GM21381 (cell line): Measurements from ENCODE around the gene ARMC9.
"Not testable (repeated sequence)": the region's sequence is repeated elsewhere in the genome, so short reads cannot be mapped to it uniquely, and the experiment has no call there.

Experiments
- ATAC-seq: cut with Tn5 transposase; IDR thresholded peaks from one replicate; pipeline ENCODE4 v1.9.1; 2021; ENCODE audit warnings: mild to moderate bottlenecking, moderate library complexity; ENCODE audit not compliant: unreplicated experiment

Gene ARMC9, protein sequence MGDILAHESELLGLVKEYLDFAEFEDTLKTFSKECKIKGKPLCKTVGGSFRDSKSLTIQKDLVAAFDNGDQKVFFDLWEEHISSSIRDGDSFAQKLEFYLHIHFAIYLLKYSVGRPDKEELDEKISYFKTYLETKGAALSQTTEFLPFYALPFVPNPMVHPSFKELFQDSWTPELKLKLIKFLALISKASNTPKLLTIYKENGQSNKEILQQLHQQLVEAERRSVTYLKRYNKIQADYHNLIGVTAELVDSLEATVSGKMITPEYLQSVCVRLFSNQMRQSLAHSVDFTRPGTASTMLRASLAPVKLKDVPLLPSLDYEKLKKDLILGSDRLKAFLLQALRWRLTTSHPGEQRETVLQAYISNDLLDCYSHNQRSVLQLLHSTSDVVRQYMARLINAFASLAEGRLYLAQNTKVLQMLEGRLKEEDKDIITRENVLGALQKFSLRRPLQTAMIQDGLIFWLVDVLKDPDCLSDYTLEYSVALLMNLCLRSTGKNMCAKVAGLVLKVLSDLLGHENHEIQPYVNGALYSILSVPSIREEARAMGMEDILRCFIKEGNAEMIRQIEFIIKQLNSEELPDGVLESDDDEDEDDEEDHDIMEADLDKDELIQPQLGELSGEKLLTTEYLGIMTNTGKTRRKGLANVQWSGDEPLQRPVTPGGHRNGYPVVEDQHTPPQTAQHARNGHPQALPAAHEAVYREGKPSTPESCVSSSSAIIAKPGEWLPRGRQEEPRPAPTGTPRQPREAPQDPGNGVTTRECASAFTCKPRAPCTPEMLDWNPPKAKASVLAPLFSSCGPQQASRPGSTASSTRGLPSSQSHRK

DNA sequence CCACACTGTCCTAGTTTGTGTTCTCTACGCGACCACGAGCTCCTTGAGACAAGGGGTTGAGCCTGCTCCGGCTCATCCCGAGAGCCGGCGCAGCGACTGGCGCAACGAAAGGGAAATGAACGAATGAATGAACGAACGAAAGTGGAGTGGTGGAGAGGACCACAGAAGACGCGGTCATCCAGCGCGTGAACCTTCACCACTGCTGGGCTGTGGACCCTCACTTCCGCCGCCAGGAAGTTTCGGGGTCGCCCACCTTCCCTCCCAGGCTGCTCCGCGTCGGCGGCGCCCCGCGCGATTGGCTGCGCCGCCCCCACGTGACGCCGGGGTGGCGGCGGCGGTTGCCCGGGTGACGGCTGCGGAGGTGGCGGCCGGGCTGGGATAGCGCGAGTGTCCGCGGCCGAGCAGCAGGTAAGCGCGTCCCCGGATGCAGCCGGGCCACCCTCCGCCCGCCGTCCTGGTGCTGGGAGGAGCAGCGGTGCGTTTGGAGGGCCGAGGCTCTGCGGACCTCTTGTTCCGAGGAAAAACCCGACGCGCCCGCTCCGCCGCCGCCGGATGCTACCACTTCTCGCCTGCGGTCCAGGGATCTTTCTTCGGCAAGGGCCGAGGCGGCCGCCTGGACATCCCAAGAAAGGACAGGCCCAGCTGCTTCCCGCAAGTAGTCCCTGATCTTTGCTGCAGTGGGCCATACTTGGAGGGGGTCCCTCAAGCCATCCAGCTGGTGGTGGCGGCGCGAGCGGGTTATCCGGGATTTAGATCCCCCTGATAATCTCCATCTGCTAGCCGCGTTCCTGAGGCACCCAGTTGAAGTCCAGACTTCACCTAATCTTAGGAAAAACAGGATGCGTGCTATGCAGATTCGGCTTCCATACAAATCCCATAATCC lies at the start of gene ARMC9:
TSS of gene ARMC9 (plus strand) at position 341 of the 883 bp plus-strand sequence. CDS start 7,608 bp downstream, outside the sequence.
- peak; percentile 94 for ATAC-seq

DNA sequence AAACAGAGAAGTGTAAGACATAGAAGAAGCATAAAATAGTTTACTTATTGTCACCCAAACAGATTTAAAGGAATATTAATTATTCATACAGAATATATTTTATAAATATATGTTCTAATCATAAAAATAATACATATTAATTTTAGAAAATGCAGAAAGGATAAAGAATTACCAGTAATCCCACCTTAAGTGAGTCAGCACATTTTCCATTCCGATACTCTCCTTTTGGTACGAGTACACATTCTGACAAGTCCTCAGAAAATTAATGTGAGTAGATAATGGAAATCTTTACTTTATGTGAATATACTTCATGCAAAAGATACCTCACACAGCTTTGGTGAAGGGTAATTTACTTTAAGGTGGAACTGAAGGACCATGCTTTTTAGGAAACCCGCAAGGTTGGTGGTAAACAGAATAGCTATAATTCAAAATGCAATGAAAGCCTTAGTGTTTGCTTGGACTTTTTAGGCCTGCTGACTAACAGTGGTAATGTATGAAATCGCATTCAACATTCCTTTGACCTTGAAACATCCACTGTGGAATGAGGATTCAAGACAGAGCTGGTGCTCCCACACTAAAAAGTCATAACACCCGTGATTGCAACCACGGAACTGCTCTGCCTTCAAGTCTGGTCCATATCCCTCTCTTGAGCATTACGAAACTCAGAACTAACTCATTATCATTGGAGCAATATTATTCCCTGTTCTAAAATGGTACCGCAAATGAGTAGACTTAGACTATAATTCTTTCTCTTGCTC lies 45.5 kb upstream of the ARMC9 start:
- no peak for ATAC-seq

DNA sequence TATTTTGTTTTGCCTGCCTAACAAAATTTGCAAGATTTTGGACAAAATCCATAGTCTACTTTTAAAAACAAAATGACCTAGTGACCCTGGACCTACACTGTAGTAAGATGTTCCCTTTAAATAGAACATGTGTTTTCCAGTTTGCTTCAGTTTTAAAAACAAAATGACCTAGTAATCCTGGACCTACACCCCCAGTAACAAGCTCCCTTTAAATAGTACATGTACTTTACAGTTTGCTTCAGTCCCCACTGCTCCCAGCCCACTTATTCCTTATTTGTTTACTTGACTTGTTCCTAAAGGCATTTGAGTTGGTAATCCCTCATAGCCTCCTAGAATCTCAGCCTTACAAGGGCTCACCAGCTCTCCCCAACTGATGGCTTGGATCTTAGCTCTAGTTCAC lies 39.1 kb upstream of the ARMC9 start:
- no peak for ATAC-seq

DNA sequence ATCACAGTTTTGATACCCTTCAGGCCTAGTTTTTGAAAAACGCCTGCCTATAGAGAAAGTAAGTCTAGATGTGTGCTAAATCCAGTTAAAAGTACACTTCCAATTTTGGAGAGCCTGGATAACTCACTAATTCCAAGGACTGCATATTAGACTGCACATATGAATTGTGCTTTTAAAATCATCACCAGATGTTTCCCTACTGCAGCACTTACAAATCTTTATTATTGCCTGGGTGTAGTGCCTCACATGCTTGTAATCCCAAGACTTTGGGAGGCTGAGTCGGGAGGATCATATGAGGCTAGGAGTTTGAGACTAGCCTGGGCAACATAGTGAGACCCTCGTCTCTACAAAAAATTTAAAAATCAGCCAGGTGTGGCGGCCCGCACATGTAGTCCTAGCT lies 37.7 kb upstream of the ARMC9 start:
- ATAC-seq: no peak

DNA sequence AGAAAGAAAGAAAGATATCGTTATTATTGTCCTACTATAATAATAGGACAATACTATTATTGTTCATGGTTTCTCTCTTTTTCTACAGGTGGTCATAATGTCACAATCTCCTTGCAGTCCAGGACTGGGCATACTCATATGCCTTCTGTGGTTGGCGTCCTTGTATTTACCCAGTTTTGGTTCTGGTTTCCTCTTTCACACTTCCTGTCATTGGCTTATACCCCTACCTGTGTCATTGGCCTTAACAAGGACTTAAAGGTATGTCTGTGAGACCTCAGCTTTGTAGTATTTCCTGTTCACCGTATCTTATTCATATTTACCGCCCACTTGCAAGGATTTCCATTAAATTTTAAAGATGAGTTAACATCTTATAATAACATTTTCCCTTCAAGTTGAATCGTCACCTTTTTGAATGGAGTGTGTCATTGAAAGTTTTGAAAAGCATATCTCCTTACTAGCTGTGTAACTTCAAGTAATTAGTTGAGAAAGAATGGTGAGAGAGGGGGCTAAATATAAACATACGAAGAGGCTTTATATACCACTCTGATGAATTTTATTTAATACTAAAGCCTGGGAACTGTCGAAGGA lies 37.1 kb upstream of the ARMC9 start:
- ATAC-seq: no peak

DNA sequence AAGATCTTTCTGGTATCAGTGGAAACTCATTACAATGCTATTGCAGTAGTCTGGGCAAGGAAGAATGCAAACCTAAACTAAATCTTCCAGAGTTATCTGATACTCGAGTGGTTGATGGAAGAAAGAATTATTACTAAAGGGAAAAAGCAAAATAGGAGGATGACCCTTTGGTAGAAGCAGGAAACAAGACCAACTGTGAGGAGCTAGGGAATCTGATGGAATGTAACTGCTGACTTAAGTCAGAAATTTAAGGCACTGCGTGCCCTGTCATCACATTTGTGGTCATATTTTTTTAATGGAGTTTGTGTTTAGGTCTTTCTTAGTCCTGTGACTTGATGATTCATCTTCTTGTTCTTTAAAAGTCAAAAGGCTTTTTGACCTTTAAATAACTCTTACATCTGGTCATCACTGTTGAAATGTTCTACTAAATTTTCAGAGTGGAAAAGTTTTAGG lies 36.5 kb upstream of the ARMC9 start:
- ATAC-seq: no peak

DNA sequence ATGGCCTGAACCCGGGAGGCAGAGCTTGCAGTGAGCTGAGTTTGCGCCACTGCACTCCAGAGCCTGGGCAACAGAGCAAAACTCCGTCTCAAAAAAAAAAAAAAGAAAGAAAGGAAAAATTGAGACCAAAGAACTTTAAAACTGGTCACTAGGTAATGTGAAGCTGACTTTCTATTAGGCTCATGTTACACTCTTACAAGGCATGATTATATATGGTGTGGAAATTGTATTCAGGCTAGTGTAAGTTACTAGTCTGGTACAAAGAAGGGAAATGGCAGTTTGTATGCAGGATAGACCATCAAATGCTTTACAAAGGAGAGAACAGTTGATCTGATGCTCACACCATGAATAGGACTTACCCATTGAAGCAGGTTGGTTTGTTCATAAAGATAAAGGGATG lies 35.4 kb upstream of the ARMC9 start:
- no peak for ATAC-seq

DNA sequence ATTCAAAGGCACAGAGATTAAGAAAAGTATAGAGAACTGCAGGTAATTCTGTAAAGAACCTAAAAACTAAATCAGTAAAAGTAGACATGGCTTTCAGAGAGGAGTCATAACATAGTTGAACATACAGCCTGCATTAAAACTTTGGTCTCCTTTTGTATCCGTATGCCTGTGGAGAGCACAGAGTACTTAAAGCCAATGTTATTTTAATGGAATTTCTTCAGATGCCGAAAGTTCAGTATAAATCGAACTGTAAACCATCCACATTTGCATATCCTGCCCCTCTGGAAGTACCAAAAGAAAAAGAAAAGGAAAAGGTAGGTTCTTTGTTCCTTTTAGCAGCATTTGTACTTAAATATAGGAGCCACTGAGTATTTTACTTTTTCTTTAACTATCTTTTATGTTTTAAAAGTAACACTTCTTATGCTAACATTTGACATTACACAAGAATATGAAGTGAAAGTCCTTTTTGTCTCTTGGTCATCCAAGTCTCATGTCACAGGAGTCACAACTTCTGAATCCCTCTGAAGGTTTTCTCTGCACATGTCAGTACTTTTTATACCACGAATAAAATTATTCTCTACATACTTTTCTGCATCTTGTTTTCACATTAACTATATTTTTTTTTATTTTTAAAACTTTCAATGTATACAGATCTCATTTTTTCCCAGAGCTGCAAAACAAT lies 34.9 kb upstream of the ARMC9 start:
- ATAC-seq: no peak

DNA sequence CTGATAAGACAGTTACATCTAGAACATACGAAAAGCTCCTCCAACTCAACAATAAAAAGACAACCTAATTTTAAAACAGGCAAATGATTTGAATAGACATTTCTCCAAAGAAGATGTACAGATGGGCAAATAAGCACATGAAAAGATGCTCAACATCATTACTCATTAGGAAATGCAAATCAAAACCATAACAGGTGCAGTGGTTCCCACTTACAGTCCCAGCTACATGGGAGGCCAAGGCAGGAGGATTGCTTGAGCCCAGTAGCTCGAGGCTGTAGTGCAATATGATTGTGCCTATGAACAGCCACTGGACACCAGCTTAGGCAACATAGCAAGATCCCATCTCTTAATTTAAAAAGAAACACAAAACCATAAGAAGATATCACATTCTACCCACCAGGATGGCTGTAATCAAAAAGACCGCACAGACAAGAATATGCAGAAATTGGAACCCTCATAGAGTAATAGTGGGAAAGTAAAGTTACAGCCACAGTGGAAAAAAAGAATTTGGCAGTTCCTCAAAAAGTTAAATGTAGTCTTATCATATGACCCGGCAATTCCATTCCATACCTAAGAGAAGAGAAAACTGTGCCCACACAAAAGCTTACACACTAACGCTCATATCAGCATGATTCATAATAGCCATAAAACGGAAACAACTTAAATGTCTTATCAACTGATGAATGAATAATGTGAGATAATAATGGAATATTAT lies 30.5 kb upstream of the ARMC9 start:
- ATAC-seq: no peak

DNA sequence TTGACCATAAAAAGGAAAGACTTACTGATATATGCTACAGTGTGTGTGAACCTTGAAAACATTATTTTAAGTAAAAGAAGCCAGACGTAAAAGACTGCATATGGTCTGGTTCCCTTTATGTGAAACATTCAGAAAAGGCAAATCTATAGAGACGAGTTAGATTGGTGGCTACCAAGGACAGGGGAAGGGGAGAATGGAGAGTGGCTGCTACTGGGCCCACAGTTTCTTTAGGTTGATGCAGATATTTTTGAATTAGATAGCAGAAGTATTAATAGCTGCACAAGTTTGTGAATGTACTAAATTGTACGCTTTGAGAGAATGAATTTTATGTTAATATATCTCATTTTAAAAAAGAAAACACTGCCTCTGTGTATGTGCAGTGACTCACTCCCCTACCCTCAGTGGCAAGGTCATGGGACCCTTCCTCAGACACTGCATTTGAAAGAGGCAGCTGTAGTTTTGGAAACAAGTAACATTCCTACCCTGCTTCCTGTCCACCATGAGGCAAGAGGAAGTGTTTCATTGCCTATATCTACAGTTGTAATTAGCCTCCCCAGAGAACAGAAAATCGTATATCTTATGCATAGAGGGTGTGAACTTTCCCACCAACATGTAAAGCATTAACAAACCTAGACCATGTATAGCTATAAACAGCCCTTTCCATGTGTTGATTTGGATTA lies 29.8 kb upstream of the ARMC9 start:
- ATAC-seq: no peak

DNA sequence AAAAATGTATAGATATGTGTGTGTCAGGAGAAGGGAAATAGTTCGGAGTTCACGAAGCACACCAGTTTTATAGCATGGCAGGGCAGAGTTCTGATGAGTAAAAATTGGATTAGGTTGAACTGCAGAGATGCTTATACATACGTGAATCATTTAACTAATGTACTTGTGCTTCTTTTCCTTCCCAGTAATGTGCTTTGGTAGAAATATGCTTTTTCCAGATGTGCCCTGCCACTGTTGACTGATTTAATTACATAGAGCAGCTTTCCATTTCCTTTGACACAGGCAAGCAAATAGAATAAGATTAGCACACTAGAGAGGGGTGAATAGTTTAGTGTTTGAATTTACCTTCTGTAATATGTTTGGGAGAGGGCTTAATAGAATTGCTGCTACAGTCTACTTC lies 28.9 kb upstream of the ARMC9 start:
- ATAC-seq: no peak

DNA sequence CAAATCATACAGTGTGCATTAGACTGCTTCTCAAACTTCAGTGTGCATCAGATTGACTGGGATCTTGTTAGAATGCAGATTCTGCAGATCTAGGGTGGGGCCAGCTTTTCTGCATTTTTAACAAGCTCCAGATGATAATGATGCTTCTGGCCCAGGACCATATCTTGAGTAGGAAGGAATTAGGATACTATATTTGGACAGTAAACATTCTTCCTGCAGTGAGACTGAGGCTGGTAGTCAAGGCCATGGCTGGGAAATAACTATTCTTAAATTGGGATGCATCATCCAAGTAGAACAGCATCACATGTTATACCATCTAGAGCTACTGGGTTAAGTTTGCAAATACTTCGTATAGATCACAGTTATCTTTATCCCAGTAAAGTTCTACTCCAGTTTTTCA lies 28.4 kb upstream of the ARMC9 start:
- ATAC-seq: no peak

DNA sequence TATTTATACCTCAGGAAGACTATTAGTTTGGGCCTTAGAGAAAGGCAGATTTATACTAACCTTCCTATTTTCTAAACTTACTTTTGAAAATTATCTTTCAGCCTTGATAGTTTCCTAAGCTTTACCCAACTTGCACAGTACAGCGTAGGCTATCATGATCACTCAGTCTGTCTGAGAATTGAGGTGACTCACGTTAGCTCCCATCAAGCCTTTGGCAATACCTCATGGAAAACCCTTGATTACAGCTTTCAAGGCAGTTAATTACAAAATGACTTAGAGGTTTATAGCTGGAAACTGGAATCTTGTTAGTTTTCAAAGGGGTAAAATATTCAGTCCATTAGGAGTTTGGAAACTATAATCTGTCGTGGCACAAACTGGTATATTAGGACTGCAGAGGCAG lies 26.4 kb upstream of the ARMC9 start:
- ATAC-seq: no peak

DNA sequence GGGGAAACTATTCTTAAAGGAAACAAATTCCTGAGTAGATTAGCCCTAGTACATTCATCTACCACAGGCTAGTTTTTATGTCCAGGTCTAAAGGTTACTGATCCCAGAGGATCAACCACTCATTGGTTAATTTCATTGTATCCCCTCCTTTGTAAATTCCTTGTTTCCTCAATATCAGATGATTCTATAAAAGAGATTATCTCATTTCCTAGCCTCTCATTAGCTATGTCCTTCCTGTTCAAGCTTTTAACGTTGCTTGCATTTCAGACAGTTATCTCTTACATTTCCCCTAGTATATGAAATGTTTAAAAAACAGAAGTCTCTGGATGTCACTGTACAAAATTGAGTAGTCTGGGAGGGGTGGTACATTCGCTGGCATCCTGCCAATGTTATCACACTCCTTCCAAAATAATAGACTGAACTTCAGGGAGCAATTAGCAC lies 24.2 kb upstream of the ARMC9 start:
- ATAC-seq: no peak

DNA sequence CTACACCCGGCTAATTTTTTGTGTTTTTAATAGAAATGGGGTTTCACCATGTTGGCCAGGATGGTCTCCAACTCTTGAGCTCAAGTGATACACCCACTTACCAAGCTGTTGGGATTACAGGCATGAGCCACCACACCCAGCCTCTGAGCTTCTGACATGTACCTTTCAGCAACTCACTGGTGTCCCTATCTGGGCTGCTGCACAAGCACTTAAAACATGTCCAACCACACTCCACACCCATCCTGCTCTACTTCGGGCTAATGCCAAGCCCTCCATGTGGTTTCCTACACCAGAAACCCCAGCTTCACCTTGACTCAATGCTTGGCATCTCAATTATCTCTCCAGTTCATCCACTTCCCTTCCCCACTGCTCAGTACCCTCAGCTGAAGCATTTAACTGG lies 22.4 kb upstream of the ARMC9 start:
- no peak for ATAC-seq

DNA sequence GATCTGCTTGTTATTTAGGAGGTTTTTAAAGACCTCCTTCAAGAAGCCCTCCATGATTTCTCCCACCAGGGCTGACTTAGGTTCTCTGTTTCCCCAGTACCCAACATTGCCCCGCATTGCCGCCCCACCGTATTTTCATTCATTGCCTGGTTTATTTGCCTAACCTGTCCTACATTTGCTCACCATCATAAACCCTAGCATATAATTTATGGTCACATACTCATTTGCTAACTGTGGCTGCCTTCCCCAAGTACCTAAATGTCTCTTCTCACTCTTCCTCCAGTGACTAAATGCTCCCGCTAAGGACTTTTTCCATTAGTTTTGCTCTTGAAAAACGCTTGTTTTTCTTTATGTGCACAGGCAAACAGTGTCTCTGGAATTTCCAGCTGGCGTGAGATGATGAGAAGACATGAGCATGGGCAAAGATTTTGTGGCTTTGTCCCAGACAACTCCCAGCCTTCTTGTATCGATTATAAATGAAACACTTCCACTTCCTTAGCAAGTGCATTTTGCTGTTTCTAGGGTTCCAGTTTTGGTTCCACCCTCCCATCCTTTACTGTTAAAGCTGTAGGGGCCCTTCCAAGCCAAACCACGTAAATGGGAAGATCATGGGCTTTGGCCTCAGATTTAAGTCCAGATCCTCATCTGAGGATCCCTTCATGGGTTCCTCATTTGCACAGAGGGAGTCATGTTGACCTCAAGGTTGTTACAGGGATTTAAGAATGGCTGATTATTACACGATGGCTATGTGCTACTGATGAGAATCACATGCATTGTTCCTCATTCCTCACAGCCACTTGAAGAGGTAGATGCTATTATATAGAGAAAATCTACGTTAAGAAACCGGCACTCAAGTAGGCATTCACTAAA lies 21.0 kb upstream of the ARMC9 start:
- ATAC-seq: no peak

DNA sequence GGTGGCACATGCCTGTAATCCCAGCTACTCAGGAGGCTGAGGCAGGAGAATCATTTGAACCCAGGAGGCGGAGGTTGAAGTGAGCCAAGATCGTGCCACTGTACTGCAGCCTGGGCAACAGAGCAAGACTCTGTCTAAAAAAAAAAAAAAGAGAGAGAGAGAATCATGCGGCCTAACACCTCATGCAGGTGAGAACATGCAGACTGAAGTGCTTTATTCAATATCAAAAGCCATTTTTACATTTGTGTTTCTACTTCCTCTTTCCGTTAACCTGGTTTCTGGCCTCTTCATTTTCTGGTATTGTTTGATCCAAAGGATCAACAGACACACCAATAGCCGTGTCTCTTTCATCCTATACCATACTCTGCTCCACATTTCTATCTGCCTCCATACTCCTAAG lies 19.6 kb upstream of the ARMC9 start:
- ATAC-seq: not testable (repeated sequence)
